B cell (primary cell): ENCODE results near the gene MGST1.

Experiments used
- CTCF ChIP-seq: fragments of 200-600 bp; IDR thresholded peaks from one replicate; pipeline ENCODE4 v1.8.0; 2022; ENCODE audit warnings: antibody characterized with exemption, mild to moderate bottlenecking
- EZH2 ChIP-seq: IDR thresholded peaks from 2 replicates; pipeline ENCODE4 v1.6.1; 2012; ENCODE audit warnings: borderline replicate concordance, low read depth, mild to moderate bottlenecking, moderate library complexity, low read length; ENCODE audit not compliant: insufficient read depth, poor library complexity, severe bottlenecking

GRCh38 chr12:16387919-16388318 is 40.5 kb downstream of the MGST1 start:
- no peak for TF ChIP-seq CTCF
- no peak for TF ChIP-seq EZH2
